ENCODE data around the gene CCSER1. TPM values are rescaled to one million over a fixed set of nuclear protein-coding genes. Genes with fewer than 3 reads are reported as not detected.

Gene CCSER1
- total and polyA plus RNA-seq, 2 donors (not counting 1 experiment from before 2014, with no cell fraction given) = 10.7 to 39.5 TPM

GRCh38 chr4:90443231-90443630 is 316.0 kb downstream of the CCSER1 start:
- POLR2A ChIA-PET = no interaction called here

GRCh38 chr4:90444904-90445303 is 317.7 kb downstream of the CCSER1 start:
- Mint-ChIP-seq H3K9me3 (ENCODE audit: insufficient read depth) (peaks cover 8% of the 10 kb centered on the region), H3K4me1 (no peaks in the 10 kb centered on the region), H3K4me3 (no peak overlapping the region), H3K27ac (no peak overlapping the region), H3K27me3 (no peaks in the 10 kb centered on the region)
- no peaks in the 10 kb centered on the region for H3K4me1 ChIP-seq (ENCODE audit: control insufficient read depth in 2 of 2, insufficient read depth in 2 of 2, low read length in 2 of 2)
- ChIA-PET CTCF (no interaction called here), POLR2A (no interaction called here)
- H3K4me2 ChIP-seq (replicated peaks; ENCODE audit: low read depth, low read length, poor library complexity, severe bottlenecking) = no peak overlapping the region
- H3K79me2 ChIP-seq (ENCODE audit: control insufficient read depth, insufficient read depth, low read length) = no peaks in the 10 kb centered on the region
- no peaks in the 10 kb centered on the region for H4K20me1 ChIP-seq (ENCODE audit: control insufficient read depth, insufficient read depth, low read length, poor library complexity, severe bottlenecking)
- no peak for DNase-seq
- H3K9ac ChIP-seq (ENCODE audit: low read length) = no peak overlapping the region
- peaks cover 0 to 12% (median 5%) of the 10 kb centered on the region in 3 donors for H3K9me3 ChIP-seq (ENCODE audit: control extremely low read depth in 1 of 3, control insufficient read depth in 2 of 3, insufficient read depth in 1 of 3, low read length in 2 of 3)
- TF ChIP-seq EZH2 (IDR thresholded peaks at IDR 0.05; ENCODE audit: borderline replicate concordance, insufficient read depth, low read depth, low read length, poor library complexity, severe bottlenecking) = no peak
- no peak for TF ChIP-seq CTCF (IDR thresholded peaks at IDR 0.05)
- H3K4me3 ChIP-seq (ENCODE audit: control extremely low read depth in 1 of 5, extremely low read depth in 1 of 5, insufficient read depth in 1 of 5, low read depth in 2 of 5, low read length in 4 of 5) = no peak overlapping the region
- intact Hi-C loops (cut with micrococcal nuclease) = no loop called here
- ATAC-seq (ENCODE audit: low read depth) = no peak
- no CpG with 5 or more reads among the region's 2 CpGs for WGBS (ENCODE audit: insufficient coverage)
- no peaks in the 10 kb centered on the region for H3K27me3 ChIP-seq (replicated peaks in 1 of 4; ENCODE audit: control extremely low read depth in 1 of 4, control insufficient read depth in 3 of 4, insufficient read depth in 4 of 4, low read length in 3 of 4)
- H2AFZ ChIP-seq (ENCODE audit: insufficient read depth, low read depth, low read length, poor library complexity, severe bottlenecking) = no peak overlapping the region
- no peak overlapping the region for H3K27ac ChIP-seq (ENCODE audit: low read length in 2 of 2)
- no peaks in the 10 kb centered on the region for H3K36me3 ChIP-seq (replicated peaks in 1 of 2; ENCODE audit: control extremely low read depth in 1 of 2, control insufficient read depth in 1 of 2, extremely low read depth in 1 of 2, insufficient read depth in 2 of 2, low read length in 1 of 2)

More at GRCh38 chr4:90443231-90443630, 316.0 kb downstream of the CCSER1 start:
- intact Hi-C loops (cut with micrococcal nuclease) = no loop called here
- Mint-ChIP-seq H3K27me3 (no peaks in the 10 kb centered on the region), H3K4me3 (no peak overlapping the region), H3K9me3 (ENCODE audit: insufficient read depth) (no peaks in the 10 kb centered on the region), H3K4me1 (no peaks in the 10 kb centered on the region), H3K27ac (no peak overlapping the region)
- DNase-seq (no peak), ATAC-seq (ENCODE audit: low read depth) (no peak)
- Histone ChIP-seq H3K9me3 (ENCODE audit: control extremely low read depth in 1 of 3, control insufficient read depth in 2 of 3, insufficient read depth in 1 of 3, low read length in 2 of 3) (no peaks in the 10 kb centered on the region), H3K9ac (ENCODE audit: low read length) (no peak overlapping the region), H3K27ac (ENCODE audit: low read length in 2 of 2) (no peak overlapping the region), H3K4me3 (ENCODE audit: control extremely low read depth in 1 of 5, extremely low read depth in 1 of 5, insufficient read depth in 1 of 5, low read depth in 2 of 5, low read length in 4 of 5) (no peak overlapping the region), H2AFZ (ENCODE audit: insufficient read depth, low read depth, low read length, poor library complexity, severe bottlenecking) (no peak overlapping the region), H3K27me3 (replicated peaks in 1 of 4; ENCODE audit: control extremely low read depth in 1 of 4, control insufficient read depth in 3 of 4, insufficient read depth in 4 of 4, low read length in 3 of 4) (no peaks in the 10 kb centered on the region), H3K79me2 (ENCODE audit: control insufficient read depth, insufficient read depth, low read length) (no peaks in the 10 kb centered on the region), H4K20me1 (ENCODE audit: control insufficient read depth, insufficient read depth, low read length, poor library complexity, severe bottlenecking) (no peaks in the 10 kb centered on the region), H3K4me2 (replicated peaks; ENCODE audit: low read depth, low read length, poor library complexity, severe bottlenecking) (no peak overlapping the region), H3K36me3 (replicated peaks in 1 of 2; ENCODE audit: control extremely low read depth in 1 of 2, control insufficient read depth in 1 of 2, extremely low read depth in 1 of 2, insufficient read depth in 2 of 2, low read length in 1 of 2) (no peaks in the 10 kb centered on the region), H3K4me1 (ENCODE audit: control insufficient read depth in 2 of 2, insufficient read depth in 2 of 2, low read length in 2 of 2) (no peaks in the 10 kb centered on the region)
- TF ChIP-seq CTCF (IDR thresholded peaks at IDR 0.05) (no peak), EZH2 (IDR thresholded peaks at IDR 0.05; ENCODE audit: borderline replicate concordance, insufficient read depth, low read depth, low read length, poor library complexity, severe bottlenecking) (no peak)
- no CpG with 5 or more reads among the region's 1 CpG for WGBS (ENCODE audit: insufficient coverage)
- CTCF ChIA-PET = no interaction called here

Measured in B cell (primary cell).